Measurements from ENCODE around the gene CACNA1I.

CACNA1I gene

GRCh38 chr22:39722501-39722900 lies 151.9 kb downstream of the CACNA1I start:
- DNase-seq (ENCODE audit: extremely low read depth, insufficient read length): no peak
- no peaks in the 10 kb centered on the region for H3K36me3 ChIP-seq (ENCODE audit: control insufficient read depth, insufficient read depth, low read length)
- H3K27me3 ChIP-seq (replicated peaks; ENCODE audit: control insufficient read depth, insufficient read depth, low read length): peaks cover 2% of the 10 kb centered on the region; the same call in 1 of the 2 replicates
- TF ChIP-seq, protein P1, sequence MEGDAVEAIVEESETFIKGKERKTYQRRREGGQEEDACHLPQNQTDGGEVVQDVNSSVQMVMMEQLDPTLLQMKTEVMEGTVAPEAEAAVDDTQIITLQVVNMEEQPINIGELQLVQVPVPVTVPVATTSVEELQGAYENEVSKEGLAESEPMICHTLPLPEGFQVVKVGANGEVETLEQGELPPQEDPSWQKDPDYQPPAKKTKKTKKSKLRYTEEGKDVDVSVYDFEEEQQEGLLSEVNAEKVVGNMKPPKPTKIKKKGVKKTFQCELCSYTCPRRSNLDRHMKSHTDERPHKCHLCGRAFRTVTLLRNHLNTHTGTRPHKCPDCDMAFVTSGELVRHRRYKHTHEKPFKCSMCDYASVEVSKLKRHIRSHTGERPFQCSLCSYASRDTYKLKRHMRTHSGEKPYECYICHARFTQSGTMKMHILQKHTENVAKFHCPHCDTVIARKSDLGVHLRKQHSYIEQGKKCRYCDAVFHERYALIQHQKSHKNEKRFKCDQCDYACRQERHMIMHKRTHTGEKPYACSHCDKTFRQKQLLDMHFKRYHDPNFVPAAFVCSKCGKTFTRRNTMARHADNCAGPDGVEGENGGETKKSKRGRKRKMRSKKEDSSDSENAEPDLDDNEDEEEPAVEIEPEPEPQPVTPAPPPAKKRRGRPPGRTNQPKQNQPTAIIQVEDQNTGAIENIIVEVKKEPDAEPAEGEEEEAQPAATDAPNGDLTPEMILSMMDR (IDR thresholded peaks at IDR 0.05; ENCODE audit: insufficient read depth, low read length, poor library complexity, severe bottlenecking): no peak
- H3K4me3 ChIP-seq (replicated peaks; ENCODE audit: low read depth, low read length): no peak overlapping the region

DNA sequence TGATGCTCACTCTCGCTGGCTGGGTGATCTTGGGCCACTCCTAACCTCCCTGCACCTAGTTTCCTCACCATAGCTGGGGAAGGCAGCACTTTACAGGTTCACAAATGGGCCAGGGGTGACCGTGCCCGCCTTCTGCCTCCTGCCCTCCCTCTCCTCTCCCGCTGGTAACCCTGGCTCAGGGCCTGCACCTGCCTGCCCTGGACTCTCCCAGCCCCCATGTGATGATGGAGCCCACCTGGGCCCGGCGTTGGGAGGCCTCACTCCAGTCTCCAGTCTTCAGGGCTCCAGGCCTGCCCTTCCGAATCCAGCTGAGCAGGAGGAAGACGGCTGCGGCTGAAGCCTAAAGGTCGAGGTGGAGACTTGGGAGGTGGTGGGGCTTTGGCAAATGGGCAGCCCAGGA lies 152.9 kb downstream of the CACNA1I start:
- no peaks in the 10 kb centered on the region for H3K36me3 ChIP-seq (ENCODE audit: control insufficient read depth, insufficient read depth, low read length)
- TF ChIP-seq, protein P1 (IDR thresholded peaks at IDR 0.05; ENCODE audit: insufficient read depth, low read length, poor library complexity, severe bottlenecking): no peak
- no peak overlapping the region for H3K4me3 ChIP-seq (replicated peaks; ENCODE audit: low read depth, low read length)
- no peak for DNase-seq (ENCODE audit: extremely low read depth, insufficient read length)
- peaks cover 2% of the 10 kb centered on the region; the same call in 1 of the 2 replicates for H3K27me3 ChIP-seq (replicated peaks; ENCODE audit: control insufficient read depth, insufficient read depth, low read length)

GRCh38 chr22:39723899-39724351 lies 153.4 kb downstream of the CACNA1I start:
- TF ChIP-seq, protein P1 (IDR thresholded peaks at IDR 0.05; ENCODE audit: insufficient read depth, low read length, poor library complexity, severe bottlenecking): no peak
- no peak overlapping the region for H3K4me3 ChIP-seq (replicated peaks; ENCODE audit: low read depth, low read length)
- DNase-seq (ENCODE audit: extremely low read depth, insufficient read length): no peak
- H3K27me3 ChIP-seq (replicated peaks; ENCODE audit: control insufficient read depth, insufficient read depth, low read length): peaks cover 2% of the 10 kb centered on the region; the same call in 1 of the 2 replicates
- no peaks in the 10 kb centered on the region for H3K36me3 ChIP-seq (ENCODE audit: control insufficient read depth, insufficient read depth, low read length)

GRCh38 chr22:39724390-39724789 lies 153.8 kb downstream of the CACNA1I start:
- Histone ChIP-seq H3K27me3 (replicated peaks; ENCODE audit: control insufficient read depth, insufficient read depth, low read length) (peaks cover 2% of the 10 kb centered on the region; the same call in 1 of the 2 replicates), H3K36me3 (ENCODE audit: control insufficient read depth, insufficient read depth, low read length) (no peaks in the 10 kb centered on the region), H3K4me3 (replicated peaks; ENCODE audit: low read depth, low read length) (no peak overlapping the region)
- TF ChIP-seq, protein P1 (IDR thresholded peaks at IDR 0.05; ENCODE audit: insufficient read depth, low read length, poor library complexity, severe bottlenecking): no peak
- no peak for DNase-seq (ENCODE audit: extremely low read depth, insufficient read length)

- Histone ChIP-seq H3K27me3 (replicated peaks; ENCODE audit: control insufficient read depth, insufficient read depth, low read length) (peaks cover 2% of the 10 kb centered on the region; the same call in 1 of the 2 replicates), H3K4me3 (replicated peaks; ENCODE audit: low read depth, low read length) (no peak overlapping the region), H3K36me3 (ENCODE audit: control insufficient read depth, insufficient read depth, low read length) (no peaks in the 10 kb centered on the region)
- TF ChIP-seq, protein P1 (IDR thresholded peaks at IDR 0.05; ENCODE audit: insufficient read depth, low read length, poor library complexity, severe bottlenecking): no peak
- DNase-seq (ENCODE audit: extremely low read depth, insufficient read length): no peak
Measured at GRCh38 chr22:39724857-39725256, 154.3 kb downstream of the CACNA1I start.
